GM23338 (cell line): ENCODE results near the gene SUPV3L1. TPM values are rescaled to one million over a fixed set of nuclear protein-coding genes. Genes with fewer than 3 reads are reported as not detected.

ENCODE experiments used
- ATAC-seq: fragments of 200-7000 bp; cut with Tn5 transposase; 3 replicates; pipeline ENCODE4 v1.9.1; 2020
- DNase-seq: peaks from one replicate; pipeline ENCODE4 v3.0.0-alpha.2; 2015; ENCODE audit warnings: low spot score
- H2AFZ ChIP-seq: fragments of 200-600 bp; sonication (generic); 2 replicates; pipeline ENCODE4 v1.8.0; 2016; ENCODE audit warnings: antibody characterized with exemption, mild to moderate bottlenecking, moderate library complexity
- H3F3A ChIP-seq: fragments of 200-600 bp; sonication (generic); replicated peaks from 2 replicates; pipeline ENCODE4 v1.8.0; 2017; ENCODE audit warnings: antibody characterized with exemption, mixed run types, low read depth
- H3K27ac ChIP-seq: fragments of 200-600 bp; sonication (generic); 2 replicates; pipeline ENCODE4 v1.6.1; 2016; ENCODE audit warnings: low read depth
- H3K27me3 ChIP-seq: fragments of 200-600 bp; sonication (generic); 2 replicates; pipeline ENCODE4 v1.8.0; 2016; ENCODE audit warnings: mild to moderate bottlenecking, mixed run types, moderate library complexity; ENCODE audit not compliant: insufficient read depth
- H3K36me3 ChIP-seq: fragments of 200-600 bp; sonication (generic); 2 replicates; pipeline ENCODE4 v1.8.0; 2016; ENCODE audit warnings: mild to moderate bottlenecking; ENCODE audit not compliant: insufficient read depth
- H3K4me1 ChIP-seq: fragments of 200-600 bp; sonication (generic); 2 replicates; pipeline ENCODE4 v1.8.0; 2016; ENCODE audit warnings: mild to moderate bottlenecking, moderate library complexity; ENCODE audit not compliant: insufficient read depth
- H3K4me2 ChIP-seq: fragments of 200-600 bp; sonication (generic); 2 replicates; pipeline ENCODE4 v1.7.1; 2017; ENCODE audit warnings: mixed run types
- H3K4me3 ChIP-seq: fragments of 200-600 bp; sonication (generic); 2 replicates; pipeline ENCODE4 v1.6.1; 2016; ENCODE audit warnings: mixed run types
- H3K79me2 ChIP-seq: fragments of 200-600 bp; sonication (generic); replicated peaks from 2 replicates; pipeline ENCODE4 v1.8.0; 2017; ENCODE audit warnings: mild to moderate bottlenecking; ENCODE audit not compliant: insufficient read depth
- H3K9me2 ChIP-seq: fragments of 200-600 bp; sonication (generic); 2 replicates; pipeline ENCODE4 v1.8.0; 2017; ENCODE audit not compliant: insufficient read depth
- H4K20me1 ChIP-seq: fragments of 200-600 bp; sonication (generic); replicated peaks from 2 replicates; pipeline ENCODE4 v1.8.0; 2017; ENCODE audit warnings: mild to moderate bottlenecking; ENCODE audit not compliant: insufficient read depth
- H3K27ac Mint-ChIP-seq: 2 replicates; pipeline ENCODE4 v1.8.0; 2020; ENCODE audit warnings: inconsistent platforms, mild to moderate bottlenecking, moderate library complexity, mixed read lengths
- H3K27me3 Mint-ChIP-seq: 3 replicates; pipeline ENCODE4 v1.8.0; 2022; ENCODE audit warnings: low read depth, mild to moderate bottlenecking, moderate library complexity, mixed read lengths, inconsistent platforms; ENCODE audit not compliant: insufficient read depth, poor library complexity
- H3K36me3 Mint-ChIP-seq: 3 replicates; pipeline ENCODE4 v1.8.0; 2021; ENCODE audit warnings: low read depth, mild to moderate bottlenecking, inconsistent platforms, moderate library complexity, mixed read lengths
- H3K4me1 Mint-ChIP-seq: 3 replicates; pipeline ENCODE4 v1.8.0; 2020; ENCODE audit warnings: mild to moderate bottlenecking, inconsistent platforms, mixed read lengths
- H3K4me3 Mint-ChIP-seq: 3 replicates; pipeline ENCODE4 v1.8.0; 2021; ENCODE audit warnings: moderate library complexity, mild to moderate bottlenecking, inconsistent platforms, mixed read lengths
- H3K9me3 Mint-ChIP-seq: 3 replicates; pipeline ENCODE4 v1.8.0; 2020; ENCODE audit warnings: moderate library complexity, mild to moderate bottlenecking, inconsistent platforms, mixed read lengths
- CREB1 ChIP-seq: fragments of 250-450 bp; sonication (Bioruptor Pico); IDR thresholded peaks from 2 replicates; pipeline ENCODE4 v1.5.0; 2020; ENCODE audit warnings: low read depth, mild to moderate bottlenecking, moderate library complexity
- ETS1 ChIP-seq: IDR thresholded peaks from 2 replicates; pipeline ENCODE4 v1.6.1; 2016; ENCODE audit warnings: antibody characterized with exemption
- EZH2 ChIP-seq: fragments of 200-600 bp; sonication (generic); IDR thresholded peaks from one replicate; pipeline ENCODE4 v1.8.0; 2017; ENCODE audit warnings: antibody characterized with exemption, mild to moderate bottlenecking, low read depth; ENCODE audit not compliant: unreplicated experiment
- POLR2AphosphoS5 ChIP-seq: IDR thresholded peaks from 2 replicates; pipeline ENCODE4 v1.6.1; 2016; ENCODE audit warnings: antibody characterized with exemption, low read depth
- REST ChIP-seq: IDR thresholded peaks from one replicate; pipeline ENCODE4 v1.6.1; 2018; ENCODE audit warnings: antibody characterized with exemption; ENCODE audit not compliant: unreplicated experiment
- STAT1 ChIP-seq: IDR thresholded peaks from one replicate; pipeline ENCODE4 v1.6.1; 2016; ENCODE audit warnings: antibody characterized with exemption; ENCODE audit not compliant: unreplicated experiment
- ZNF114 ChIP-seq: fragments of 250-450 bp; sonication (Bioruptor Pico); IDR thresholded peaks from 2 replicates; pipeline ENCODE4 v1.5.0; 2020; ENCODE audit warnings: mild to moderate bottlenecking, moderate library complexity
- ZNF331 ChIP-seq: fragments of 250-450 bp; sonication (Bioruptor Pico); IDR thresholded peaks from 2 replicates; pipeline ENCODE4 v1.5.0; 2020; ENCODE audit warnings: low read depth, mild to moderate bottlenecking, moderate library complexity
- polyA plus RNA-seq: library from polyadenylated mRNA; unstranded; fragments of >200 nt; fragmentation: Nextera tagmentation; extraction: Ambion mirVana; gene quantifications from 2 replicates; pipeline ENCODE4 v1.2.1, GENCODE V29; 2016
- total RNA-seq: library from RNA; depleted of rRNA; stranded (reverse); fragments of >200 nt; shearing (Covaris generic); gene quantifications from 2 replicates; pipeline ENCODE4 v1.2.3, GENCODE V29; 2014
- TF ChIP-seq, protein P1 (sequence below), 2 experiments: fragments of 200-600 bp in 1 of 2; sonication (generic) in 1 of 2; conservative IDR thresholded peaks; 2 replicates each; pipeline versions ENCODE4 v1.5.1 to v1.6.1; 2016 to 2017; ENCODE audit warnings: antibody characterized with exemption in 2 of 2, low read depth in 2 of 2, mild to moderate bottlenecking in 2 of 2, moderate library complexity in 1 of 2
- TF ChIP-seq, protein P2 (sequence below): fragments of 250-450 bp; sonication (Bioruptor Pico); IDR thresholded peaks from 2 replicates; pipeline ENCODE4 v1.5.0; 2020; ENCODE audit warnings: mild to moderate bottlenecking, moderate library complexity

The SUPV3L1 gene
- total and polyA plus RNA-seq, 2 experiments from 2014 or later = 29.9 to 45.2 TPM

- Histone ChIP-seq H3K79me2 (no peaks in the 10 kb centered on the region), H3K4me3 (no peak overlapping the region), H3K27ac (no peak overlapping the region), H2AFZ (no peak overlapping the region), H3F3A (0 out of 2 replicates have a peak, but pooled peaks cover 2% of the 10 kb centered on the region), H4K20me1 (0 out of 2 replicates have a peak, but pooled peaks cover 5% of the 10 kb centered on the region), H3K9me2 (no peaks in the 10 kb centered on the region), H3K36me3 (peaks cover 21% of the 10 kb centered on the region), H3K4me1 (no peaks in the 10 kb centered on the region), H3K27me3 (no peaks in the 10 kb centered on the region), H3K4me2 (no peak overlapping the region)
- H3K9me3 Mint-ChIP-seq = no peaks in the 10 kb centered on the region
- TF ChIP-seq EZH2 = no peak
- TF ChIP-seq, protein P1, sequence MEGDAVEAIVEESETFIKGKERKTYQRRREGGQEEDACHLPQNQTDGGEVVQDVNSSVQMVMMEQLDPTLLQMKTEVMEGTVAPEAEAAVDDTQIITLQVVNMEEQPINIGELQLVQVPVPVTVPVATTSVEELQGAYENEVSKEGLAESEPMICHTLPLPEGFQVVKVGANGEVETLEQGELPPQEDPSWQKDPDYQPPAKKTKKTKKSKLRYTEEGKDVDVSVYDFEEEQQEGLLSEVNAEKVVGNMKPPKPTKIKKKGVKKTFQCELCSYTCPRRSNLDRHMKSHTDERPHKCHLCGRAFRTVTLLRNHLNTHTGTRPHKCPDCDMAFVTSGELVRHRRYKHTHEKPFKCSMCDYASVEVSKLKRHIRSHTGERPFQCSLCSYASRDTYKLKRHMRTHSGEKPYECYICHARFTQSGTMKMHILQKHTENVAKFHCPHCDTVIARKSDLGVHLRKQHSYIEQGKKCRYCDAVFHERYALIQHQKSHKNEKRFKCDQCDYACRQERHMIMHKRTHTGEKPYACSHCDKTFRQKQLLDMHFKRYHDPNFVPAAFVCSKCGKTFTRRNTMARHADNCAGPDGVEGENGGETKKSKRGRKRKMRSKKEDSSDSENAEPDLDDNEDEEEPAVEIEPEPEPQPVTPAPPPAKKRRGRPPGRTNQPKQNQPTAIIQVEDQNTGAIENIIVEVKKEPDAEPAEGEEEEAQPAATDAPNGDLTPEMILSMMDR (conservative IDR thresholded peaks at IDR 0.05; ENCODE audit: low read depth in 2 of 2) = no peak
- TF ChIP-seq STAT1 = no peak
- no peak for DNase-seq
- H3K36me3 Mint-ChIP-seq = peaks cover 23% of the 10 kb centered on the region
- no peaks in the 10 kb centered on the region for H3K27me3 Mint-ChIP-seq
- no peak overlapping the region for H3K27ac Mint-ChIP-seq
- H3K4me1 Mint-ChIP-seq = no peaks in the 10 kb centered on the region
- no peak overlapping the region for H3K4me3 Mint-ChIP-seq
- no peak for ATAC-seq
Measured at GRCh38 chr10:69211104-69211503, 31.1 kb downstream of the SUPV3L1 start.

DNA sequence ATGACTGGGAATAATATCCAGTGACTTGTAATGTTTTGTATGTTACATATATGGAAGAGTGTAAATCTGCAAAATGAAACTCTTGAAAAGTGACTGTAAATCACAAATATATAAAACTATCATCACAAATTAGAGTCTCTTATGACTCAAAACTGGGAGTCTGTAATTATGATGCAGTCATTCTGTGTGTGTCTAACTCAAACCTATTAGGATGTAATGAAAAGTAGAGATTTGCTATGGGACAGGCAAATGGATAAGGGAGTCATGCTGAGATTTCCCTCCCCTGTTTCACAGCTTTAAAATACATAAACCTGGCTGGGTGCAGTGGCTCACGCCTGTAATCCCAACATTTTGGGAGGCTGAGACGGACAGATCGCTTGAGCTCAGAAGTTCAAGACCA is 31.5 kb downstream of the SUPV3L1 start:
- Histone ChIP-seq H2AFZ (no peak overlapping the region), H3K4me3 (no peak overlapping the region), H3K4me1 (no peaks in the 10 kb centered on the region), H3K9me2 (no peaks in the 10 kb centered on the region), H3K36me3 (peaks cover 17% of the 10 kb centered on the region; the same call in 1 of the 2 replicates), H3K27me3 (no peaks in the 10 kb centered on the region), H3K4me2 (no peak overlapping the region), H4K20me1 (0 out of 2 replicates have a peak, but pooled peaks cover 5% of the 10 kb centered on the region), H3K79me2 (no peaks in the 10 kb centered on the region), H3K27ac (no peak overlapping the region), H3F3A (0 out of 2 replicates have a peak, but pooled peaks cover 2% of the 10 kb centered on the region)
- Mint-ChIP-seq H3K9me3 (no peaks in the 10 kb centered on the region), H3K36me3 (peaks cover 19% of the 10 kb centered on the region), H3K4me3 (no peak overlapping the region), H3K27me3 (no peaks in the 10 kb centered on the region), H3K4me1 (no peaks in the 10 kb centered on the region), H3K27ac (no peak overlapping the region)
- ATAC-seq (no peak), DNase-seq (no peak)
- no peak for TF ChIP-seq ZNF331
- no peak for TF ChIP-seq ZNF114 (CRISPR knock-in tag)
- no peak for TF ChIP-seq ETS1
- no peak for TF ChIP-seq REST
- TF ChIP-seq CREB1 (CRISPR knock-in tag) = no peak
- TF ChIP-seq POLR2AphosphoS5 = no peak
- TF ChIP-seq, protein P2, sequence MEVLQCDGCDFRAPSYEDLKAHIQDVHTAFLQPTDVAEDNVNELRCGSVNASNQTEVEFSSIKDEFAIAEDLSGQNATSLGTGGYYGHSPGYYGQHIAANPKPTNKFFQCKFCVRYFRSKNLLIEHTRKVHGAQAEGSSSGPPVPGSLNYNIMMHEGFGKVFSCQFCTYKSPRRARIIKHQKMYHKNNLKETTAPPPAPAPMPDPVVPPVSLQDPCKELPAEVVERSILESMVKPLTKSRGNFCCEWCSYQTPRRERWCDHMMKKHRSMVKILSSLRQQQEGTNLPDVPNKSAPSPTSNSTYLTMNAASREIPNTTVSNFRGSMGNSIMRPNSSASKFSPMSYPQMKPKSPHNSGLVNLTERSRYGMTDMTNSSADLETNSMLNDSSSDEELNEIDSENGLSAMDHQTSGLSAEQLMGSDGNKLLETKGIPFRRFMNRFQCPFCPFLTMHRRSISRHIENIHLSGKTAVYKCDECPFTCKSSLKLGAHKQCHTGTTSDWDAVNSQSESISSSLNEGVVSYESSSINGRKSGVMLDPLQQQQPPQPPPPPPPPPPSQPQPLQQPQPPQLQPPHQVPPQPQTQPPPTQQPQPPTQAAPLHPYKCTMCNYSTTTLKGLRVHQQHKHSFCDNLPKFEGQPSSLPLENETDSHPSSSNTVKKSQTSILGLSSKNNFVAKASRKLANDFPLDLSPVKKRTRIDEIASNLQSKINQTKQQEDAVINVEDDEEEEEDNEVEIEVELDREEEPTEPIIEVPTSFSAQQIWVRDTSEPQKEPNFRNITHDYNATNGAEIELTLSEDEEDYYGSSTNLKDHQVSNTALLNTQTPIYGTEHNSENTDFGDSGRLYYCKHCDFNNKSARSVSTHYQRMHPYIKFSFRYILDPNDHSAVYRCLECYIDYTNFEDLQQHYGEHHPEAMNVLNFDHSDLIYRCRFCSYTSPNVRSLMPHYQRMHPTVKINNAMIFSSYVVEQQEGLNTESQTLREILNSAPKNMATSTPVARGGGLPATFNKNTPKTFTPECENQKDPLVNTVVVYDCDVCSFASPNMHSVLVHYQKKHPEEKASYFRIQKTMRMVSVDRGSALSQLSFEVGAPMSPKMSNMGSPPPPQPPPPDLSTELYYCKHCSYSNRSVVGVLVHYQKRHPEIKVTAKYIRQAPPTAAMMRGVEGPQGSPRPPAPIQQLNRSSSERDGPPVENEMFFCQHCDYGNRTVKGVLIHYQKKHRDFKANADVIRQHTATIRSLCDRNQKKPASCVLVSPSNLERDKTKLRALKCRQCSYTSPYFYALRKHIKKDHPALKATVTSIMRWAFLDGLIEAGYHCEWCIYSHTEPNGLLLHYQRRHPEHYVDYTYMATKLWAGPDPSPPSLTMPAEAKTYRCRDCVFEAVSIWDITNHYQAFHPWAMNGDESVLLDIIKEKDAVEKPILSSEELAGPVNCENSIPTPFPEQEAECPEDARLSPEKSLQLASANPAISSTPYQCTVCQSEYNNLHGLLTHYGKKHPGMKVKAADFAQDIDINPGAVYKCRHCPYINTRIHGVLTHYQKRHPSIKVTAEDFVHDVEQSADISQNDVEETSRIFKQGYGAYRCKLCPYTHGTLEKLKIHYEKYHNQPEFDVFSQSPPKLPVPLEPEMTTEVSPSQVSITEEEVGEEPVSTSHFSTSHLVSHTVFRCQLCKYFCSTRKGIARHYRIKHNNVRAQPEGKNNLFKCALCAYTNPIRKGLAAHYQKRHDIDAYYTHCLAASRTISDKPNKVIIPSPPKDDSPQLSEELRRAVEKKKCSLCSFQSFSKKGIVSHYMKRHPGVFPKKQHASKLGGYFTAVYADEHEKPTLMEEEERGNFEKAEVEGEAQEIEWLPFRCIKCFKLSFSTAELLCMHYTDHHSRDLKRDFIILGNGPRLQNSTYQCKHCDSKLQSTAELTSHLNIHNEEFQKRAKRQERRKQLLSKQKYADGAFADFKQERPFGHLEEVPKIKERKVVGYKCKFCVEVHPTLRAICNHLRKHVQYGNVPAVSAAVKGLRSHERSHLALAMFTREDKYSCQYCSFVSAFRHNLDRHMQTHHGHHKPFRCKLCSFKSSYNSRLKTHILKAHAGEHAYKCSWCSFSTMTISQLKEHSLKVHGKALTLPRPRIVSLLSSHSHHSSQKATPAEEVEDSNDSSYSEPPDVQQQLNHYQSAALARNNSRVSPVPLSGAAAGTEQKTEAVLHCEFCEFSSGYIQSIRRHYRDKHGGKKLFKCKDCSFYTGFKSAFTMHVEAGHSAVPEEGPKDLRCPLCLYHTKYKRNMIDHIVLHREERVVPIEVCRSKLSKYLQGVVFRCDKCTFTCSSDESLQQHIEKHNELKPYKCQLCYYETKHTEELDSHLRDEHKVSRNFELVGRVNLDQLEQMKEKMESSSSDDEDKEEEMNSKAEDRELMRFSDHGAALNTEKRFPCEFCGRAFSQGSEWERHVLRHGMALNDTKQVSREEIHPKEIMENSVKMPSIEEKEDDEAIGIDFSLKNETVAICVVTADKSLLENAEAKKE (CRISPR knock-in tag) = no peak
